ENCODE data around the gene NT5DC3.
A peak's percentile ranks its signal among the peaks of the same experiment; 100 is the strongest.

GRCh38 chr12:103771466-103771865 is 69.6 kb downstream of the NT5DC3 start:
- TF ChIP-seq, protein P1, sequence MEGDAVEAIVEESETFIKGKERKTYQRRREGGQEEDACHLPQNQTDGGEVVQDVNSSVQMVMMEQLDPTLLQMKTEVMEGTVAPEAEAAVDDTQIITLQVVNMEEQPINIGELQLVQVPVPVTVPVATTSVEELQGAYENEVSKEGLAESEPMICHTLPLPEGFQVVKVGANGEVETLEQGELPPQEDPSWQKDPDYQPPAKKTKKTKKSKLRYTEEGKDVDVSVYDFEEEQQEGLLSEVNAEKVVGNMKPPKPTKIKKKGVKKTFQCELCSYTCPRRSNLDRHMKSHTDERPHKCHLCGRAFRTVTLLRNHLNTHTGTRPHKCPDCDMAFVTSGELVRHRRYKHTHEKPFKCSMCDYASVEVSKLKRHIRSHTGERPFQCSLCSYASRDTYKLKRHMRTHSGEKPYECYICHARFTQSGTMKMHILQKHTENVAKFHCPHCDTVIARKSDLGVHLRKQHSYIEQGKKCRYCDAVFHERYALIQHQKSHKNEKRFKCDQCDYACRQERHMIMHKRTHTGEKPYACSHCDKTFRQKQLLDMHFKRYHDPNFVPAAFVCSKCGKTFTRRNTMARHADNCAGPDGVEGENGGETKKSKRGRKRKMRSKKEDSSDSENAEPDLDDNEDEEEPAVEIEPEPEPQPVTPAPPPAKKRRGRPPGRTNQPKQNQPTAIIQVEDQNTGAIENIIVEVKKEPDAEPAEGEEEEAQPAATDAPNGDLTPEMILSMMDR (IDR thresholded peaks at IDR 0.05): peak in 3 of 4 experiments; percentile 27 to 46 (median 27)
- no peak for TF ChIP-seq POLR2A (IDR thresholded peaks at IDR 0.05)
